ENCODE measurements around the gene MDH1.
A peak's percentile ranks its signal among the peaks of the same experiment; 100 is the strongest.

MDH1 gene

DNA sequence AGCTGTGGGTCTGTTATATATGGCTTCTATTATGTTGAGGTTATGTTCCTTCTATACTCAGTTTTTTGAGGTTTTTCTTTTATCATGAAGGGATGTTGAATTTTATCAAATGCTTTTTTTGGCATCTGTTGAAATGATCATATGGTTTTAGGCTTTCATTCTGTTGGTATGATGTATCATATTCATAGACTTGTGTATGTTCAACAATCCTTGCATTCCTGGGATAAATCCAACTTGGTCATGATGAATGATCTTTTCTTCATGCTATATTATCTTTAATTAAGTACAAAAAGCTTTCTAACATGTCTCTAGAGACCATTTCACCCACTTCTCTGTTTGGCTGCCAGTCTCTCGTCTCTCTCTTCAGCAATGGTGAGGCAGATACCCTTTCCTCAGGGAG is 54.2 kb downstream of the MDH1 start:
- DNase-seq, result no peak

GRCh38 chr2:63643486-63643885 is 54.7 kb downstream of the MDH1 start:
- DNase-seq, result no peak

- no peak for DNase-seq
Observed at GRCh38 chr2:63648632-63649031, 59.9 kb downstream of the MDH1 start.

DNA sequence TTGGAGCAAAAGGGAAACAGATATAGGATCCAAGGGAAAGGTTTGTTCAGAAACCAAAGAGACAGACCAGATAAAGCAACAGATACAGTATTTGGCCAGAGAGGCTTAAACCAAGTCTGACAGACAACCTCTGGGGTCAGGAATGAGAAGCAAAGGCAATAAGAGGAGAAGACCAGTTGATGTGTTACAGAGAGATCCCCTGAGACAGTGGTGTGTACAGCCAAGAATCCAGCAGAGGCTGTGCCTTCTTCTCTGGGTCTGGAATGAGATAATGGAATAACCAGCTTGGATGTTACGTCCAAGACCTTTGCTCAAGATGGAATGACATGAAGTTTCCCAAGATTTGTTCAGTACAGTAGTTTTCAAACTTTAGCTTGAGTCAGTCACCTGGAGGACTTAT is 61.1 kb downstream of the MDH1 start:
- no peak for DNase-seq

DNA sequence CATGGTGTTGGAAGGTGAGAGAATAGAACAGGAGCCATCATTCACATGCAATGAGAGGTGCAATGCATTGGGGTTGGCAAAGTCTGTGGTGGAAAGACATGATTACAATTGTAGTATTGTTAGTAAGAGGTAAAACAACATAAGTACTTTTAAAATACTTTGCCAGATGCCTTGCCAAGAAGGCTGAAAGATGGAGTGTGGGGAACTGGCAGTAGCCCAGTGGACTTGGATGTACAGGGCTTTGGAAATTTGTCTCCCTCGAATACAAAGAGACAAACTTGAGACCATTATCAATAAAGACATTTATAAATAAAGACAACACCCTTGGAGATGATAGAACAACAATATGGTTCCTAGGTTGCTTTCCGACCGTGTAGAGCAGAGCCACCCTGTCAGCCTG is 62.0 kb downstream of the MDH1 start:
- no peak for DNase-seq

DNA sequence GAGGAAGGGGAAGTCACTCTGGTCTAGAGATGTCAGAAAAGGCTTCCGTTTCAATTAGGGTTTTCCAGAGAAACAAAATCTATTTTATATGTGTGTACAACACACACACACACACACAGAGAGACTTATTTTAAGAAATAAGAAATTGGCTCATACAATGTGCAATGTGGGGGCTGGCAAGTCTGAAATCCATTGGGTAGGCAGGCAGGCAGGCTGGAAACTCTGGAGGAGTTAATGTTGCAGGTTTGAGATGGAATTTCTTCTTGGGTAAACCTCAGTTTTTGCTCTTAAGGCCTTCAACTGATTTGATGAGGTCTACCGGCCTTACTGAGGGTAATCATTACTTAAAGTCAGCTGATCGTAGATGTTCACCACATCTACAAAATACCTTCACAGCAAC is 62.6 kb downstream of the MDH1 start:
- no peak for DNase-seq

DNA sequence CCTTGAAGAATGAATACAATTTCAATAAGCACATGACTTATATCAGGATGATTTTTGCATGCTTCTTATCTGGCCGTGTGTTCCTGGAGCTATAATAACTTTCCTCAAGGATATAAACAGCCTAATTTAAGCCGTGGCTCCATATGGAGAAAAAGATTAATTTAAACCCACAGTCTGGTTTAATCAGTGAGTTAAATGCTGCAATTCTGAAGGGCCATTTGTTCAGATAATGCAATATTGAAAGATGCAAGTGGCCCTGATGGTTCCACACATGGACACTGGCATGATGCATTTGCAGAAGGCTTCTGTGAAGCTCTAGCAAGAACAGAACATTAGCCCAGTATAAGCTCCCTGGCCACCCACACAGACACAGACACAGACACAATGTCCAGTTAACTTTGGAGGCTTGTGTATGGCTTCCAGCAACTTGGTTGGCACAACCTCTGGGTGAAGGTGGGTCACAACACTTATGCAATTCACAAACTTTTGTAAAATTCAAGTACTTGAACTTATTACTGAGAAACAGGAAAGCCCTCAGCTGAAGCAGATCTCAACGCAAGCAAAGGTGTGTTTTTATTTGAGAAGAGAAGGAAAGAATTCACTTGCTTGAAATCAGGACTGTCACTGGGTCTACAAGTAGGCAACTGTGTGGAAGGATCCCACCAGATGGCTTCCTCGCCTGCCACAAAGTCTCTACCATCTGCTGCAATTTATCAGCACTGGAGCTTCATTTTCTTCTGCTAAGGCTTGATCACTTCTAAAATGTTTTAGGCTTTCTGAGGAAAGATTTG is 63.3 kb downstream of the MDH1 start:
- no peak for DNase-seq

- no peak for DNase-seq
Observed at GRCh38 chr2:63652652-63652985, 63.9 kb downstream of the MDH1 start.

- DNase-seq, result peak; percentile 71
Observed at GRCh38 chr2:63654959-63655358, 66.2 kb downstream of the MDH1 start.

All from activated CD4-positive, alpha-beta T cell treated with anti-CD3 and anti-CD28 coated beads, Interleukin-10, Interleukin-2, amounts not matched to agents 100 ng/mL and 50 ng/mL, durations not matched to agents 16 hours and 8 hours (primary cell).